GM10248 (cell line): Measurements from ENCODE around the gene BMP7.

Experiments used
- CTCF ChIA-PET: fragments of 300-600 bp; sonication (Branson Sonifier 250); formaldehyde crosslinking; extraction: SDS; loops from one replicate; lab custom pipeline; 2021; ENCODE audit warnings: antibody characterized with exemption; lab: Yijun Ruan, JAX
- POLR2A ChIA-PET: fragments of 350-650 bp; sonication (Branson Sonifier 250); formaldehyde crosslinking; extraction: SDS; loops from one replicate; lab custom pipeline; 2020; ENCODE audit warnings: antibody characterized with exemption; lab: Yijun Ruan, JAX
- DNase-seq: peaks from one replicate; pipeline ENCODE4 v3.0.0; 2012; ENCODE audit errors: extremely low spot score
- TF ChIP-seq, protein P1 (sequence below): IDR thresholded peaks from 2 replicates; pipeline ENCODE4 v1.5.1; 2012; ENCODE audit warnings: mild to moderate bottlenecking, low read depth; ENCODE audit errors: extremely low read depth, missing control alignments, control extremely low read depth

BMP7 gene

DNA sequence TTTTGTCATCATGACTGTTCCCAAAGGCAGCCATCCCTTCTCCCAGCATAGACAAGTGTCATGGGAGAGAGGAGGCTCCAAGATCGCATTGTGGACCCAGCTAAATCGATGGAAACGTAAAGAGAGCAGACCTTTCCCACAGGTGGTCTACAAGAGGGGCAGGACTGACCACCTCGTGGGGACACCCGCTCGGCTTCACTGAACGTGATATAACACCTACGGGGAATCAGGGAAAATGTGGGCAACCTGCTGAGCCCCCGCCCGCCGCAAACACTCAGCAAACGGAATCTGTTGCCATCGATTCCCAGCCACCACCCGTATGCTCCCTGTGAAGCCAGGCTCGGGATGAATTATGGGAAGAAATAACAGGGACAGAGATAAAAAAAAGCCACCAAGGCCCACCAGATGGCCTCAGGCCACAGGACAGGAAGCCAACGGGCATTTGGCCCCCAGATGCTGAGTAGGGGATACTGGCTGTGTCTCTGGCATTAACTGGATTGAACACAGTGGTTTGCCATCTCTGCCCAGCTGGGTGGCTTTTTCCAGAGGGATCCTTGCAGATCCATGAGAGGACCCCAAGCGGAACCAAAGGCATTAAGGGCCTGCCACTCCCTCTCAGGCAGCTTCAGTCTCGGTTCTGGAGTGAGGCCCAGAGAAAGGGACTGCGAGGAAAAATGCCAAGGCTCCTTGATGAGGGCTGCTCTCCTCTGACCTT lies 44.4 kb downstream of the BMP7 start:
- TF ChIP-seq, protein P1, sequence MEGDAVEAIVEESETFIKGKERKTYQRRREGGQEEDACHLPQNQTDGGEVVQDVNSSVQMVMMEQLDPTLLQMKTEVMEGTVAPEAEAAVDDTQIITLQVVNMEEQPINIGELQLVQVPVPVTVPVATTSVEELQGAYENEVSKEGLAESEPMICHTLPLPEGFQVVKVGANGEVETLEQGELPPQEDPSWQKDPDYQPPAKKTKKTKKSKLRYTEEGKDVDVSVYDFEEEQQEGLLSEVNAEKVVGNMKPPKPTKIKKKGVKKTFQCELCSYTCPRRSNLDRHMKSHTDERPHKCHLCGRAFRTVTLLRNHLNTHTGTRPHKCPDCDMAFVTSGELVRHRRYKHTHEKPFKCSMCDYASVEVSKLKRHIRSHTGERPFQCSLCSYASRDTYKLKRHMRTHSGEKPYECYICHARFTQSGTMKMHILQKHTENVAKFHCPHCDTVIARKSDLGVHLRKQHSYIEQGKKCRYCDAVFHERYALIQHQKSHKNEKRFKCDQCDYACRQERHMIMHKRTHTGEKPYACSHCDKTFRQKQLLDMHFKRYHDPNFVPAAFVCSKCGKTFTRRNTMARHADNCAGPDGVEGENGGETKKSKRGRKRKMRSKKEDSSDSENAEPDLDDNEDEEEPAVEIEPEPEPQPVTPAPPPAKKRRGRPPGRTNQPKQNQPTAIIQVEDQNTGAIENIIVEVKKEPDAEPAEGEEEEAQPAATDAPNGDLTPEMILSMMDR, result no peak
- ChIA-PET CTCF (interaction anchor here (1.6 to 2.2 kb wide), 2 partner anchors 9 to 16 kb away, joined by 3 to 5 read pairs; no protein-coding TSS in a partner anchor), POLR2A (no interaction called here)
- DNase-seq, result no peak

DNA sequence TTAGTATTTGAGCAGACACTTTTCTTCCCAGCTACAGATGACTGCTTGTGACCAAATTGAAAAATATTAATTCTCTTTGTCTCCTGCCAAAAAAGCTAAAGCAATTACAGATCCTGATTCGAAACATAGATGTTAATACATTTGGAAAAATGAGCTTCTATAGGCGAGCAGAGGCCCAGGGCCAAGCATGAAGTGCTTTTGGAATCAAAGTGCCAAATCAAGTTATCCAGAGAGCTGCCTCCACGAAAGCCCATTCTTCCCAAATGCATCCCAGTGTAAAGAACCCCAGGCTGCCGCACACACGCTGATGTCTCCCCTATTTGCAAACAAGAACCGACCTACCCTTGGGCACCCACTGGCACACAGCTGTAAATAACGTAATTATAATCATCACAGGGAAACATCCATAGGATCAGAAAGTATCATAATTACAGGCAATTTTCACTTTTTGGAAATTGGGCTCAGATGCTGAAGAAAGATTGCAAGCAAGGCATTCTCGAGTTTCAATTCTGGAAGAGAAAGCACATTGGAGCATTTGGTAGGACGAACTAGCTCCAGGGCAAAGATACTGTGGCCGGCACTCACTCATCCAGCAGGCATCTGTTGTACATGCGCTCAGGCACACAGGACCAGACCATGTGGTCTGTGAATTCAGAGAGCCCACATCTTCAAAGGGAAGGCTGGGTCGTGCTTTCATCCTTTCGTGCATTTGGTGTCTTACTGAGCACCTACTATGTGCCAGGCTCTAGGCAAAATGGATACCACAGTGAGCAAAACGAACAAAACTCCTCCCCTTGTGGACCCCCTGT lies 45.9 kb downstream of the BMP7 start:
- POLR2A ChIA-PET, result no interaction called here

DNA sequence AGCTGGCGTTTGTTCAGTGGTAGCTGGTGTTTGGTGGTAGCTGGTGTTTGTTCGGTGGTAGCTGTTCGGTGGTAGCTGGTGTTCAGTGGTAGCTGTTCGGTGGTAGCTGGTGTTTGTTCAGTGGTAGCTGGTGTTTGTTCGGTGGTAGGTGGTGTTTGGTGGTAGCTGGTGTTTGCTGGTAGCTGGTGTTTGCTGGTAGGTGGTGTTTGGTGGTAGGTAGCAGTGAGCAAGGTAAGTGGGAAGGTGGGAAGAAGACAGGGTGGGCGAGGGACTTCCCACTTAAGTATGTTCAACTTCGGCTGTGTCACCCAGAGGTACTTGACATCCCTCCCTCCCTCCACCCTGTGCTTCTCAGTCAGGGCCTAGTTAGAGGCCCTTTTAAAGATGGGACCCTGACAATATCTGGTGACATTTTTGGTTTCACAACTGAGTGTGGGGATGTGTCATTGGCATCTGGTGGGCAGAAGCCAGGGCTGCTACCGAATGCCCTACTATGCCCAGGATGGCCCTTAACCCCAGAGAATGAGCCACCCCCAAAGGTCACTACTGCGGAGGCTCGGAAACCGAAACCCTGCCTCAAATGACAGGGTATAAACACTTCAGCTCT lies 47.3 kb downstream of the BMP7 start:
- POLR2A ChIA-PET, result no interaction called here
- TF ChIP-seq, protein P1, result no peak
- CTCF ChIA-PET, result interaction anchor here (1.3 kb wide), 1 partner anchor 19 kb away, joined by 4 read pairs; no protein-coding TSS in a partner anchor
- no peak for DNase-seq

More for the DNA sequence above, 45.9 kb downstream of the BMP7 start:
- TF ChIP-seq, protein P1, result no peak
- no peak for DNase-seq
- CTCF ChIA-PET, result interaction anchor here (1.6 kb wide), 1 partner anchor 17 kb away, joined by 3 read pairs; no protein-coding TSS in a partner anchor

DNA sequence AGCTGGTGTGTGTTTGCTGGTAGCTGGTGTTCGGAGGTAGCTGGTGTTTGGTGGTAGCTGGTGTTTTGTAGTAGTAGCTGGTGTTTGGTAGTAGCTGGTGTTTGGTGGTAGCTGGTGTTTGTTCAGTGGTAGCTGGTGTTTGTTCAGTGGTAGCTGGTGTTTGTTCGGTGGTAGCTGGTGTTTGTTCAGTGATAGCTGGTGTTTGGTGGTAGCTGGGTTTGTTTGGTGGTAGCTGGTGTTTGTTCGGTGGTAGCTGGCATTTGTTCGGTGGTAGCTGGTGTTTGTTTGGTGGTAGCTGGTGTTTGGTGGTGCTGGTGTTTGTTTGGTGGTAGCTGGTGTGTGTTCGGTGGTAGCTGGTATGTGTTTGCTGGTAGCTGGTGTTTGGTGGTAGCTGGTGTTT lies 48.0 kb downstream of the BMP7 start:
- ChIA-PET CTCF (interaction anchor here (1.3 kb wide), 1 partner anchor 18 kb away, joined by 4 read pairs; no protein-coding TSS in a partner anchor), POLR2A (no interaction called here)
- no peak for DNase-seq
- TF ChIP-seq, protein P1, result no peak

DNA sequence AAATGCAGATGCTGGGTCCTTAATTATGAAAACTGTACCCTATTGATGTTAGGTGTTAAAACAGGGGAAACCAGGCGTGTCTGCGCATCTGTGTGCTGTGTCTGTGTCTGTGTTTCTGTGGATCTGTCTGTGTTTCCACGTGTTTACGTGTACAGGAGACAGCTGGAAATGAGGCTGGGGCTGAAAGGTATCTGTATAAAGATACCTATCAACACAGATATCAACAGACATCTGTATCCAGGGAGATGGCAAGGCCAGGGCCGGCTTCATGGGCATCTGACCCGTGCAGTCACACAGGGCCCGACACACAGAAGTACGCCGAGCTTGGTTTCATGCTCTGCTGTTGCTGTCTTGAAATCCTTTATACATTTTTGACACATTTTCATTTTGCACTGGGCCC lies 48.6 kb downstream of the BMP7 start:
- DNase-seq, result no peak
- ChIA-PET CTCF (interaction anchor here (1.3 kb wide), 1 partner anchor 18 kb away, joined by 4 read pairs; no protein-coding TSS in a partner anchor), POLR2A (no interaction called here)
- TF ChIP-seq, protein P1, result no peak

DNA sequence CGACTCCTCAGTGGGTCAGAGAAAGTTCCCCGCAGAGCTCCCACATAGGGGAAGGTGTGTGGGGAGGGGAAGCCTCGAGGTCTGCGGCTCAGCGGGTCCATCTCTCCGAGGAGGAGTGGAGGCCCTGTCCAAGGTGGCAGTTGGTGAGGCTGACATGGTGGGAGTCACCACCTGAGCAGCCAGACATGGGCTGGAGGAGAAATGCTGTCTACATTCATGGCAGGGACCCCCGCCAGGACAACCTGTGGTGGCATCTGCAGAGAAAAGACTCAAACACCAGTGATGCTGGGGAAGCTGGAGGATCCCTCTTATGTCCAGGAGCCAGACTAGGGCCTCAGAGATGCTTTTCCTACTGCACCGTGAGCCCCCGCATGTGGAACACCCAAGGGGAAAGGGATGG lies 49.8 kb downstream of the BMP7 start:
- TF ChIP-seq, protein P1, result no peak
- CTCF ChIA-PET, result no interaction called here
- POLR2A ChIA-PET, result no interaction called here
- DNase-seq, result no peak
